NCI-H2029 treated with DMSO at 0.1 percent for 48 hours (cell line): ENCODE measurements around the gene PLS3.
"Not testable (repeated sequence)": the region's sequence is repeated elsewhere in the genome, so short reads cannot be mapped to it uniquely, and the experiment has no call there.

Experiments used
- DNase-seq: peaks from one replicate; lab custom pipeline; 2025; lab: John Stamatoyannopoulos, UW

The PLS3 gene

GRCh38 chrX:115606861-115607260, 45.9 kb downstream of the PLS3 start:
- no peak for DNase-seq

GRCh38 chrX:115609621-115610020, 48.6 kb downstream of the PLS3 start:
- DNase-seq, result no peak

- no peak for DNase-seq
Observed at GRCh38 chrX:115616943-115617563, 56.1 kb downstream of the PLS3 start.

GRCh38 chrX:115622534-115622933, 61.6 kb downstream of the PLS3 start:
- no peak for DNase-seq

- no peak for DNase-seq
Observed at GRCh38 chrX:115624916-115625315, 63.9 kb downstream of the PLS3 start.

GRCh38 chrX:115625572-115626301, 64.8 kb downstream of the PLS3 start:
- DNase-seq, result no peak

- DNase-seq, result no peak
Observed at GRCh38 chrX:115630204-115630603, 69.2 kb downstream of the PLS3 start.

- DNase-seq, result no peak
Observed at GRCh38 chrX:115632455-115632854, 71.5 kb downstream of the PLS3 start.

- not testable (repeated sequence) for DNase-seq
Observed at GRCh38 chrX:115633397-115633796, 72.4 kb downstream of the PLS3 start.

GRCh38 chrX:115639334-115639880, 78.4 kb downstream of the PLS3 start:
- DNase-seq, result no peak

GRCh38 chrX:115642311-115642710, 81.3 kb downstream of the PLS3 start:
- no peak for DNase-seq

- DNase-seq, result peak; percentile 5
Observed at GRCh38 chrX:115642895-115643530, 82.0 kb downstream of the PLS3 start.

- DNase-seq, result not testable (repeated sequence)
Observed at GRCh38 chrX:115644397-115644796, 83.4 kb downstream of the PLS3 start.

- DNase-seq, result no peak
Observed at GRCh38 chrX:115649461-115650063, 88.6 kb downstream of the PLS3 start.

GRCh38 chrX:115650449-115650848, 89.5 kb downstream of the PLS3 start:
- DNase-seq, result no peak

GRCh38 chrX:115650916-115651315, 89.9 kb downstream of the PLS3 start:
- no peak for DNase-seq

GRCh38 chrX:115652221-115652620, 91.2 kb downstream of the PLS3 start:
- DNase-seq, result no peak

- no peak for DNase-seq
Observed at GRCh38 chrX:115665122-115665521, 104.1 kb downstream of the PLS3 start.

GRCh38 chrX:115679460-115679859, 118.5 kb downstream of the PLS3 start:
- no peak for DNase-seq

GRCh38 chrX:115687595-115687994, 126.6 kb downstream of the PLS3 start:
- DNase-seq, result no peak

- DNase-seq, result no peak
Observed at GRCh38 chrX:115689931-115690330, 129.0 kb downstream of the PLS3 start.

GRCh38 chrX:115690511-115691216, 129.7 kb downstream of the PLS3 start:
- peak; percentile 8 for DNase-seq
